ENCODE measurements around the gene TMEM272. TPM values are rescaled to one million over a fixed set of nuclear protein-coding genes. Genes with fewer than 3 reads are reported as not detected.
A peak's percentile ranks its signal among the peaks of the same experiment; 100 is the strongest.

The TMEM272 gene
- total and polyA plus RNA-seq, 2 of the 13 experiments (the other 11 are each of a cell fraction or from before 2014, with no cell fraction given) = 0.37 to 0.62 TPM

DNA sequence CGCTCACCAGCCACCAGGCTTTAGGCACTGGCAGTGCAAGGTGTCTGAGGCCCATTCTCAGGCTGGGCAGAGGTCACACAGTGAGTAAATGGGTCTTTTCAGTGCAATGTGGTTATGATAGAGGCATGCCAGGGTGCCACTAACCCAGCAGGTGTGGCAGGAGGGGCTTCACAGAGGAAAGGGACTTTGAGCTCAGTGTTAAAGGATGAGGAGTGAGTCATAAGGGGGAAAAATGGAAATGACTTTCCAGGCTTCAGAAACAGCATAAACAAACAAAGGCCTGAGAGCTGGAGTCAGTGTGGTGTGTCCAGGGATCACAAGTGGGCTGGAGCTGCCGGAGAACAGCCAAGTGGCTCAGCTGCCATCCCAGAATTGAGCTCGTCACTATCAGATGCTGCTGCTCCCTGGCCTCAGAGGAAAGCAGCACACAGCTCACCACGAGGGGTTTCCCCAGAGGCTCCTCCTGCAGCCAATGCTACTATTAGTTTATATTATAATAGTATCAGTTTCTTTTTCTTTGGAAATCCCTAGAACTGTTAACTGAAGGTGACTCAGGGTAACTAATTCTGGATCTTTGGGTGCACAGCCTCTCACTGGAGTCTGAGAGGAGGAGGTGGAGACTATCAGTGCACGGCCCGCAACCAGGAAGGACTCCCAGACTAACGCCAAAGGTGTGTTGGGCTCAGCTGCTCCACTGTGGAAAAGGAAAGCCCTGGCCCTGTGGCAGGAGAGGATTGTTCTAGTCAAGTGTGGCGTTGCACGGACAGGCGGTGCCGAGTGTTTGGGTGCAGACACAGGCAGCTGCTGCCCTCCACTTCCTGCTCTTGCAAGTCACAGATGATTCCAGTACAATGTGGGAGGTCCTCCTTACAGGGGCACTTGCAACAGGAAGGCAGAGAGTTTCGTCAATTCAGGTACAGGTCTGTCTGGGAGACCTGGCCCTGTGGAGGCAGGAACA, 80.5 kb downstream of the TMEM272 start (continued):
- TF ChIP-seq, protein P1, sequence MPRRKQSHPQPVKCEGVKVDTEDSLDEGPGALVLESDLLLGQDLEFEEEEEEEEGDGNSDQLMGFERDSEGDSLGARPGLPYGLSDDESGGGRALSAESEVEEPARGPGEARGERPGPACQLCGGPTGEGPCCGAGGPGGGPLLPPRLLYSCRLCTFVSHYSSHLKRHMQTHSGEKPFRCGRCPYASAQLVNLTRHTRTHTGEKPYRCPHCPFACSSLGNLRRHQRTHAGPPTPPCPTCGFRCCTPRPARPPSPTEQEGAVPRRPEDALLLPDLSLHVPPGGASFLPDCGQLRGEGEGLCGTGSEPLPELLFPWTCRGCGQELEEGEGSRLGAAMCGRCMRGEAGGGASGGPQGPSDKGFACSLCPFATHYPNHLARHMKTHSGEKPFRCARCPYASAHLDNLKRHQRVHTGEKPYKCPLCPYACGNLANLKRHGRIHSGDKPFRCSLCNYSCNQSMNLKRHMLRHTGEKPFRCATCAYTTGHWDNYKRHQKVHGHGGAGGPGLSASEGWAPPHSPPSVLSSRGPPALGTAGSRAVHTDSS (CRISPR knock-in tag; conservative IDR thresholded peaks at IDR 0.05) = no peak
- TF ChIP-seq, protein P2, sequence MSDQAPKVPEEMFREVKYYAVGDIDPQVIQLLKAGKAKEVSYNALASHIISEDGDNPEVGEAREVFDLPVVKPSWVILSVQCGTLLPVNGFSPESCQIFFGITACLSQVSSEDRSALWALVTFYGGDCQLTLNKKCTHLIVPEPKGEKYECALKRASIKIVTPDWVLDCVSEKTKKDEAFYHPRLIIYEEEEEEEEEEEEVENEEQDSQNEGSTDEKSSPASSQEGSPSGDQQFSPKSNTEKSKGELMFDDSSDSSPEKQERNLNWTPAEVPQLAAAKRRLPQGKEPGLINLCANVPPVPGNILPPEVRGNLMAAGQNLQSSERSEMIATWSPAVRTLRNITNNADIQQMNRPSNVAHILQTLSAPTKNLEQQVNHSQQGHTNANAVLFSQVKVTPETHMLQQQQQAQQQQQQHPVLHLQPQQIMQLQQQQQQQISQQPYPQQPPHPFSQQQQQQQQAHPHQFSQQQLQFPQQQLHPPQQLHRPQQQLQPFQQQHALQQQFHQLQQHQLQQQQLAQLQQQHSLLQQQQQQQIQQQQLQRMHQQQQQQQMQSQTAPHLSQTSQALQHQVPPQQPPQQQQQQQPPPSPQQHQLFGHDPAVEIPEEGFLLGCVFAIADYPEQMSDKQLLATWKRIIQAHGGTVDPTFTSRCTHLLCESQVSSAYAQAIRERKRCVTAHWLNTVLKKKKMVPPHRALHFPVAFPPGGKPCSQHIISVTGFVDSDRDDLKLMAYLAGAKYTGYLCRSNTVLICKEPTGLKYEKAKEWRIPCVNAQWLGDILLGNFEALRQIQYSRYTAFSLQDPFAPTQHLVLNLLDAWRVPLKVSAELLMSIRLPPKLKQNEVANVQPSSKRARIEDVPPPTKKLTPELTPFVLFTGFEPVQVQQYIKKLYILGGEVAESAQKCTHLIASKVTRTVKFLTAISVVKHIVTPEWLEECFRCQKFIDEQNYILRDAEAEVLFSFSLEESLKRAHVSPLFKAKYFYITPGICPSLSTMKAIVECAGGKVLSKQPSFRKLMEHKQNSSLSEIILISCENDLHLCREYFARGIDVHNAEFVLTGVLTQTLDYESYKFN (CRISPR knock-in tag; conservative IDR thresholded peaks at IDR 0.05) = peak; percentile 80
- TF ChIP-seq TSC22D2 (CRISPR knock-in tag; IDR thresholded peaks at IDR 0.05; ENCODE audit: borderline replicate concordance) (no peak), CCAR2 (optimal IDR thresholded peaks at IDR 0.05; ENCODE audit: low read depth, low read length) (no peak), ZSCAN12 (CRISPR knock-in tag; IDR thresholded peaks at IDR 0.05) (no peak), ZNF792 (CRISPR knock-in tag; IDR thresholded peaks at IDR 0.05) (no peak), KLF9 (CRISPR knock-in tag; IDR thresholded peaks at IDR 0.05; ENCODE audit: low read depth) (no peak), MED1 (CRISPR knock-in tag; IDR thresholded peaks at IDR 0.05) (peak; percentile 83), POLR2A (IDR thresholded peaks at IDR 0.05; ENCODE audit: insufficient read depth in 1 of 2, low read depth in 2 of 2, low read length in 2 of 2) (peak in 1 of 2 experiments; percentile 40; a peak in 1 of 4 replicates), ZNF256 (CRISPR knock-in tag; conservative IDR thresholded peaks at IDR 0.05) (no peak), TBP (CRISPR knock-in tag; IDR thresholded peaks at IDR 0.05) (no peak), EHMT2 (IDR thresholded peaks at IDR 0.05; ENCODE audit: borderline replicate concordance, low read depth, low read length) (no peak), ZNF331 (CRISPR knock-in tag; IDR thresholded peaks at IDR 0.05) (peak; percentile 60; the same call in 1 of the 2 replicates), HMG20A (CRISPR knock-in tag; IDR thresholded peaks at IDR 0.05; ENCODE audit: borderline replicate concordance) (peak; percentile 78; the same call in 1 of the 2 replicates), JUND (CRISPR knock-in tag; IDR thresholded peaks at IDR 0.05) (peak; percentile 92), ZFP41 (CRISPR knock-in tag; IDR thresholded peaks at IDR 0.05; ENCODE audit: borderline replicate concordance) (no peak), KLF12 (CRISPR knock-in tag; IDR thresholded peaks at IDR 0.05; ENCODE audit: borderline replicate concordance) (no peak), U2AF1 (optimal IDR thresholded peaks at IDR 0.05; ENCODE audit: low read depth, low read length) (no peak), RNF2 (conservative IDR thresholded peaks at IDR 0.05; ENCODE audit: low read depth) (no peak)
- TF ChIP-seq, protein P3, sequence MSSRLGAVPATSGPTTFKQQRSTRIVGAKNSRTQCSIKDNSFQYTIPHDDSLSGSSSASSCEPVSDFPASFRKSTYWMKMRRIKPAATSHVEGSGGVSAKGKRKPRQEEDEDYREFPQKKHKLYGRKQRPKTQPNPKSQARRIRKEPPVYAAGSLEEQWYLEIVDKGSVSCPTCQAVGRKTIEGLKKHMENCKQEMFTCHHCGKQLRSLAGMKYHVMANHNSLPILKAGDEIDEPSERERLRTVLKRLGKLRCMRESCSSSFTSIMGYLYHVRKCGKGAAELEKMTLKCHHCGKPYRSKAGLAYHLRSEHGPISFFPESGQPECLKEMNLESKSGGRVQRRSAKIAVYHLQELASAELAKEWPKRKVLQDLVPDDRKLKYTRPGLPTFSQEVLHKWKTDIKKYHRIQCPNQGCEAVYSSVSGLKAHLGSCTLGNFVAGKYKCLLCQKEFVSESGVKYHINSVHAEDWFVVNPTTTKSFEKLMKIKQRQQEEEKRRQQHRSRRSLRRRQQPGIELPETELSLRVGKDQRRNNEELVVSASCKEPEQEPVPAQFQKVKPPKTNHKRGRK (CRISPR knock-in tag; IDR thresholded peaks at IDR 0.05) = no peak
- TF ChIP-seq, protein P4, sequence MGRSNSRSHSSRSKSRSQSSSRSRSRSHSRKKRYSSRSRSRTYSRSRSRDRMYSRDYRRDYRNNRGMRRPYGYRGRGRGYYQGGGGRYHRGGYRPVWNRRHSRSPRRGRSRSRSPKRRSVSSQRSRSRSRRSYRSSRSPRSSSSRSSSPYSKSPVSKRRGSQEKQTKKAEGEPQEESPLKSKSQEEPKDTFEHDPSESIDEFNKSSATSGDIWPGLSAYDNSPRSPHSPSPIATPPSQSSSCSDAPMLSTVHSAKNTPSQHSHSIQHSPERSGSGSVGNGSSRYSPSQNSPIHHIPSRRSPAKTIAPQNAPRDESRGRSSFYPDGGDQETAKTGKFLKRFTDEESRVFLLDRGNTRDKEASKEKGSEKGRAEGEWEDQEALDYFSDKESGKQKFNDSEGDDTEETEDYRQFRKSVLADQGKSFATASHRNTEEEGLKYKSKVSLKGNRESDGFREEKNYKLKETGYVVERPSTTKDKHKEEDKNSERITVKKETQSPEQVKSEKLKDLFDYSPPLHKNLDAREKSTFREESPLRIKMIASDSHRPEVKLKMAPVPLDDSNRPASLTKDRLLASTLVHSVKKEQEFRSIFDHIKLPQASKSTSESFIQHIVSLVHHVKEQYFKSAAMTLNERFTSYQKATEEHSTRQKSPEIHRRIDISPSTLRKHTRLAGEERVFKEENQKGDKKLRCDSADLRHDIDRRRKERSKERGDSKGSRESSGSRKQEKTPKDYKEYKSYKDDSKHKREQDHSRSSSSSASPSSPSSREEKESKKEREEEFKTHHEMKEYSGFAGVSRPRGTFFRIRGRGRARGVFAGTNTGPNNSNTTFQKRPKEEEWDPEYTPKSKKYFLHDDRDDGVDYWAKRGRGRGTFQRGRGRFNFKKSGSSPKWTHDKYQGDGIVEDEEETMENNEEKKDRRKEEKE (IDR thresholded peaks at IDR 0.05) = no peak

All from HepG2 (cell line).